ENCODE data around the gene EDN3. TPM values are rescaled to one million over a fixed set of nuclear protein-coding genes. Genes with fewer than 3 reads are reported as not detected.

EDN3 gene
- total and polyA plus RNA-seq, 2 experiments from 2014 or later = 0.13 to 0.17 TPM

DNA sequence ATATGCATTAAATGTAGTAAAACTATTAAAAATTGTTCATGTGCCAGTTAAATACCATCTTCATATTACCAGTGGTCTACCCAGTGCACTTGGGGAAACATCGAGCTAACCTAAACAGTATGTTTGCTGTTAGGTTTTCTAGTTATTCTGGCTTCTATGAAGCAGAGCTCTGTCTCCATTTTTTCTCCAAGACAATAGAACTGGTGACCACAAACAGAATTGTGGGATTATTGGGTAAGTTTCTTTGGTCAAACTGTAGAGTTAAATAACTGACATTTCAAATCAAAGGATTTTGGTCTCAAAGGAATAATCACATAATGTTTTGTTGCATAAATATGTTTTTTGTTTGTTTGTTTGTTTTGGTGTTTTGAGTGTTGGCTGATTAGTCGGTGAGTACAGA, 40.5 kb upstream of the EDN3 start:
- no peaks in the 10 kb centered on the region for H3K4me1 Mint-ChIP-seq

More for the DNA sequence above, 40.5 kb upstream of the EDN3 start:
- Histone ChIP-seq H3K4me3 (no peak overlapping the region), H3K79me2 (replicated peaks; ENCODE audit: insufficient read depth) (no peaks in the 10 kb centered on the region), H2AFZ (no peak overlapping the region), H3K36me3 (ENCODE audit: insufficient read depth) (no peaks in the 10 kb centered on the region), H3K4me1 (ENCODE audit: insufficient read depth) (no peaks in the 10 kb centered on the region), H3K27me3 (ENCODE audit: insufficient read depth) (no peaks in the 10 kb centered on the region), H3K4me2 (no peak overlapping the region), H3F3A (replicated peaks; ENCODE audit: low read depth) (no peaks in the 10 kb centered on the region), H4K20me1 (replicated peaks; ENCODE audit: insufficient read depth) (no peaks in the 10 kb centered on the region), H3K9me2 (ENCODE audit: insufficient read depth) (0 out of 2 replicates have a peak, but pooled peaks cover 6% of the 10 kb centered on the region), H3K27ac (ENCODE audit: low read depth) (no peak overlapping the region)
- ATAC-seq = no peak
- Mint-ChIP-seq H3K4me3 (no peak overlapping the region), H3K27me3 (ENCODE audit: insufficient read depth, low read depth, poor library complexity) (peaks cover 1% of the 10 kb centered on the region), H3K9me3 (no peaks in the 10 kb centered on the region), H3K36me3 (ENCODE audit: low read depth) (no peaks in the 10 kb centered on the region), H3K27ac (no peak overlapping the region)
- no peak for DNase-seq (ENCODE audit: low spot score)
- TF ChIP-seq JUNB (IDR thresholded peaks at IDR 0.05; ENCODE audit: unreplicated experiment) (no peak), CTCF (conservative IDR thresholded peaks at IDR 0.05; ENCODE audit: low read depth in 2 of 2) (no peak), EZH2 (IDR thresholded peaks at IDR 0.05; ENCODE audit: low read depth, unreplicated experiment) (no peak), ZNF331 (CRISPR knock-in tag; IDR thresholded peaks at IDR 0.05; ENCODE audit: low read depth) (no peak), NANOG (IDR thresholded peaks at IDR 0.05; ENCODE audit: borderline replicate concordance) (no peak), CREB1 (CRISPR knock-in tag; IDR thresholded peaks at IDR 0.05; ENCODE audit: low read depth) (no peak), ETS1 (IDR thresholded peaks at IDR 0.05) (no peak), EZH2phosphoT487 (IDR thresholded peaks at IDR 0.05; ENCODE audit: unreplicated experiment) (no peak), ZNF114 (CRISPR knock-in tag; IDR thresholded peaks at IDR 0.05) (no peak), ZNF462 (CRISPR knock-in tag; IDR thresholded peaks at IDR 0.05) (no peak), STAT1 (IDR thresholded peaks at IDR 0.05; ENCODE audit: unreplicated experiment) (no peak), POLR2AphosphoS5 (IDR thresholded peaks at IDR 0.05; ENCODE audit: low read depth) (no peak)
- TF ChIP-seq, protein P1, sequence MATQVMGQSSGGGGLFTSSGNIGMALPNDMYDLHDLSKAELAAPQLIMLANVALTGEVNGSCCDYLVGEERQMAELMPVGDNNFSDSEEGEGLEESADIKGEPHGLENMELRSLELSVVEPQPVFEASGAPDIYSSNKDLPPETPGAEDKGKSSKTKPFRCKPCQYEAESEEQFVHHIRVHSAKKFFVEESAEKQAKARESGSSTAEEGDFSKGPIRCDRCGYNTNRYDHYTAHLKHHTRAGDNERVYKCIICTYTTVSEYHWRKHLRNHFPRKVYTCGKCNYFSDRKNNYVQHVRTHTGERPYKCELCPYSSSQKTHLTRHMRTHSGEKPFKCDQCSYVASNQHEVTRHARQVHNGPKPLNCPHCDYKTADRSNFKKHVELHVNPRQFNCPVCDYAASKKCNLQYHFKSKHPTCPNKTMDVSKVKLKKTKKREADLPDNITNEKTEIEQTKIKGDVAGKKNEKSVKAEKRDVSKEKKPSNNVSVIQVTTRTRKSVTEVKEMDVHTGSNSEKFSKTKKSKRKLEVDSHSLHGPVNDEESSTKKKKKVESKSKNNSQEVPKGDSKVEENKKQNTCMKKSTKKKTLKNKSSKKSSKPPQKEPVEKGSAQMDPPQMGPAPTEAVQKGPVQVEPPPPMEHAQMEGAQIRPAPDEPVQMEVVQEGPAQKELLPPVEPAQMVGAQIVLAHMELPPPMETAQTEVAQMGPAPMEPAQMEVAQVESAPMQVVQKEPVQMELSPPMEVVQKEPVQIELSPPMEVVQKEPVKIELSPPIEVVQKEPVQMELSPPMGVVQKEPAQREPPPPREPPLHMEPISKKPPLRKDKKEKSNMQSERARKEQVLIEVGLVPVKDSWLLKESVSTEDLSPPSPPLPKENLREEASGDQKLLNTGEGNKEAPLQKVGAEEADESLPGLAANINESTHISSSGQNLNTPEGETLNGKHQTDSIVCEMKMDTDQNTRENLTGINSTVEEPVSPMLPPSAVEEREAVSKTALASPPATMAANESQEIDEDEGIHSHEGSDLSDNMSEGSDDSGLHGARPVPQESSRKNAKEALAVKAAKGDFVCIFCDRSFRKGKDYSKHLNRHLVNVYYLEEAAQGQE (IDR thresholded peaks at IDR 0.05; ENCODE audit: unreplicated experiment) = no peak

Measured in GM23338 (cell line).